Smooth muscle cell (in vitro differentiated cells): ENCODE measurements around the gene SETD1A. TPM values are rescaled to one million over a fixed set of nuclear protein-coding genes. Genes with fewer than 3 reads are reported as not detected.

ENCODE experiments used
- DNase-seq: peaks from one replicate; lab custom pipeline; 2025; ENCODE audit not compliant: unreplicated experiment; lab: John Stamatoyannopoulos, UW
- H2AFZ ChIP-seq: fragments of 200-600 bp; sonication (generic); 2 replicates; pipeline ENCODE4 v1.6.0; 2016; ENCODE audit warnings: antibody characterized with exemption, low read depth, mild to moderate bottlenecking
- H3F3A ChIP-seq: fragments of 200-600 bp; sonication (generic); 2 replicates; pipeline ENCODE4 v1.6.0; 2017; ENCODE audit warnings: antibody characterized with exemption, low read depth
- H3K27ac ChIP-seq: fragments of 200-600 bp; sonication (generic); 2 replicates; pipeline ENCODE4 v1.5.1; 2016; ENCODE audit warnings: low read depth, mild to moderate bottlenecking
- H3K27me3 ChIP-seq: fragments of 200-600 bp; sonication (generic); 2 replicates; pipeline ENCODE4 v1.6.1; 2016; ENCODE audit warnings: low read depth, mild to moderate bottlenecking
- H3K36me3 ChIP-seq: fragments of 200-600 bp; sonication (generic); 2 replicates; pipeline ENCODE4 v1.5.1; 2016; ENCODE audit warnings: low read depth
- H3K4me1 ChIP-seq: fragments of 200-600 bp; sonication (generic); 2 replicates; pipeline ENCODE4 v1.5.1; 2016; ENCODE audit warnings: low read depth
- H3K4me2 ChIP-seq: fragments of 200-600 bp; sonication (generic); 2 replicates; pipeline ENCODE4 v1.6.0; 2016; ENCODE audit warnings: mild to moderate bottlenecking
- H3K4me3 ChIP-seq: fragments of 200-600 bp; sonication (generic); 2 replicates; pipeline ENCODE4 v1.5.1; 2016; ENCODE audit warnings: mild to moderate bottlenecking
- H3K79me2 ChIP-seq: fragments of 200-600 bp; sonication (generic); 2 replicates; pipeline ENCODE4 v1.6.0; 2016; ENCODE audit warnings: low read depth, mild to moderate bottlenecking
- H3K9ac ChIP-seq: fragments of 200-600 bp; sonication (generic); 2 replicates; pipeline ENCODE4 v1.6.0; 2016; ENCODE audit warnings: low read depth
- H3K9me3 ChIP-seq: fragments of 200-600 bp; sonication (generic); replicated peaks from 2 replicates; pipeline ENCODE4 v1.5.1; 2016; ENCODE audit warnings: low read depth
- H4K20me1 ChIP-seq: fragments of 200-600 bp; sonication (generic); 2 replicates; pipeline ENCODE4 v1.6.0; 2016; ENCODE audit warnings: low read depth
- CTCF ChIP-seq: fragments of 200-600 bp; sonication (generic); IDR thresholded peaks from 2 replicates; pipeline ENCODE4 v1.5.1; 2017; ENCODE audit warnings: borderline replicate concordance, mild to moderate bottlenecking, antibody characterized with exemption; ENCODE audit not compliant: insufficient read depth, poor library complexity, severe bottlenecking
- WGBS: methylation state at CpG from one replicate; pipeline ENCODE4 v1.1.7; 2016; ENCODE audit warnings: low lambda C conversion rate; 5-methylcytosine and 5-hydroxymethylcytosine counted together
- polyA plus RNA-seq: library from polyadenylated mRNA; unstranded; fragments of >200 nt; fragmentation: Nextera tagmentation; extraction: Ambion mirVana; gene quantifications from 2 replicates; pipeline ENCODE4 v1.2.1, GENCODE V29; 2016
- total RNA-seq: library from RNA; depleted of rRNA; stranded (reverse); fragments of >200 nt; gene quantifications from 2 replicates; pipeline ENCODE4 v1.2.3, GENCODE V29; 2014

SETD1A gene
- total and polyA plus RNA-seq, 2 experiments from 2014 or later = 1.2 to 2.9 TPM

- WGBS = 95% methylated on average over 16 of the region's 17 CpGs
- H2AFZ ChIP-seq = no peak overlapping the region
- no peaks in the 10 kb centered on the region for H3F3A ChIP-seq
- no peaks in the 10 kb centered on the region for H3K27me3 ChIP-seq
- no peak for TF ChIP-seq CTCF
- H3K79me2 ChIP-seq = no peaks in the 10 kb centered on the region
- DNase-seq = no peak
- H3K9ac ChIP-seq = no peak overlapping the region
- no peaks in the 10 kb centered on the region for H3K9me3 ChIP-seq
- no peak overlapping the region for H3K27ac ChIP-seq
- H3K4me3 ChIP-seq = no peak overlapping the region
- no peak overlapping the region for H3K4me2 ChIP-seq
- H3K4me1 ChIP-seq = peaks cover 5% of the 10 kb centered on the region
- no peaks in the 10 kb centered on the region for H3K36me3 ChIP-seq
- H4K20me1 ChIP-seq = peaks cover 3% of the 10 kb centered on the region
Measured at GRCh38 chr16:30982548-30983288, 25.2 kb downstream of the SETD1A start.

DNA sequence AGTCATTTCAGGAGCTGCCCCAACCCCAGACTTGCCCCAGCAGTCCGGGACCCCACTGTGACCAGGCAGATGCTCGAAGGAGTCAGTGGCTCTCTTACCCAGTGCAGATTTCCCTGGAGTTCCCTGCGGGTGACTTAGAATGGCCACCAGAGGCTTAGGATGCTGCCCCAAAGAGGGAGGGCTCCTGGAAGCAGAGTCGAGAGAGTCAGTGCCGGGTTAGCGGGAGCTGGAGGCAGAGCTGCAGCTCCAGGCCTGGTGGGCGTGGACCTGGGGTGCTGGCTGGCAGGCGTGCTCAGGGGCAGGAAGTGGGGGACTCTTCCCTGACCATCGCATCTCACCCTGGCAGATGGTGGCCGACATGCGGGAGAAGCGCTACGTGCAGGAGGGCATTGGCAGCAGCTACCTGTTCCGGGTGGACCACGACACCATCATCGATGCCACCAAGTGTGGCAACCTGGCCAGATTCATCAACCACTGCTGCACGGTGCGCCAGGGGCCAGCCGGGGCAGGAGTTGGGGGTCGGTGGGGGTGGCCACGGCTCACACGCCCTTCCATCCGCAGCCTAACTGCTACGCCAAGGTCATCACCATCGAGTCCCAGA is 25.8 kb downstream of the SETD1A start:
- Histone ChIP-seq H3K27me3 (no peaks in the 10 kb centered on the region), H2AFZ (no peak overlapping the region), H3K27ac (no peak overlapping the region), H3K4me3 (no peak overlapping the region), H4K20me1 (peaks cover 3% of the 10 kb centered on the region), H3K79me2 (no peaks in the 10 kb centered on the region), H3K4me2 (no peak overlapping the region), H3K9ac (no peak overlapping the region), H3K9me3 (no peaks in the 10 kb centered on the region), H3K36me3 (no peaks in the 10 kb centered on the region), H3K4me1 (peaks cover 5% of the 10 kb centered on the region), H3F3A (no peaks in the 10 kb centered on the region)
- 91% methylated on average over 18 of the region's 25 CpGs for WGBS
- no peak for DNase-seq
- no peak for TF ChIP-seq CTCF

DNA sequence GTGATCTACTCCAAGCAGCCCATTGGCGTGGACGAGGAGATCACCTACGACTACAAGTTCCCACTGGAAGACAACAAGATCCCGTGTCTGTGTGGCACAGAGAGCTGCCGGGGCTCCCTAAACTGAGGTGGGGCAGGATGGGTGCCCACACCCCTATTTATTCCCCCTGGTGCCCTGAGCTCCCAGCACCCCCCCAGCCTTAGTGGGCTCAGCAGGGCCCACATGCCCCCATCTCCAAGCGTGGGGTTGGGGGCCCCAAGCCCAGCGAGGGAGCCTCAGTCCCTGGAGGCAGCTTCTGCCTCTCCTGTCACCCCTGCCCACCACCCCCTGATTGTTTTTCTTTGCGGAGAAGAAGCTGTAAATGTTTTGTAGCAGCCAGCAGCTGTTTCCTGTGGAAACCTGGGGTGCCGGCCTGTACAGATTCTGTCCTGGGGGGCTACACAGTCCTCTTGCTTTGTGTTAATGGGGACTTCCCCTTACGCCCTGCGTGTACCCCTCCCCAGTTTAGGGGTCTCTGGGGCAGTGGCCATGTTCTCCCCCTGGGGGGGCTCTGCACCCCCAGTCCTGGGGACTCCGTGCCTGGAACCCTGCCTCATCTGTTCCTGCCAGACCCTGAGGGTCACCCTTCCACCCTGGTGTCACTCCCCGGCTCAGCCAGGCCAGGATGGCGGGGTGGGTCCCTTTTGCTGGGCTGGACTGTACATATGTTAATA is 26.5 kb downstream of the SETD1A start:
- H3K9ac ChIP-seq = no peak overlapping the region
- WGBS = 95% methylated on average over 14 of the region's 14 CpGs
- no peaks in the 10 kb centered on the region for H3K79me2 ChIP-seq
- no peaks in the 10 kb centered on the region for H3K9me3 ChIP-seq
- no peak overlapping the region for H3K4me3 ChIP-seq
- no peak for TF ChIP-seq CTCF
- no peak overlapping the region for H3K4me2 ChIP-seq
- no peak for DNase-seq
- no peak overlapping the region for H3K27ac ChIP-seq
- H2AFZ ChIP-seq = no peak overlapping the region
- no peaks in the 10 kb centered on the region for H4K20me1 ChIP-seq
- H3F3A ChIP-seq = no peaks in the 10 kb centered on the region
- H3K36me3 ChIP-seq = no peaks in the 10 kb centered on the region
- H3K4me1 ChIP-seq = peaks cover 5% of the 10 kb centered on the region
- H3K27me3 ChIP-seq = no peaks in the 10 kb centered on the region
